ENCODE data around the gene SLC1A1. TPM values are rescaled to one million over a fixed set of nuclear protein-coding genes. Genes with fewer than 3 reads are reported as not detected.
"Not testable (repeated sequence)": the region's sequence is repeated elsewhere in the genome, so short reads cannot be mapped to it uniquely, and the experiment has no call there.

Gene SLC1A1
- total RNA-seq, 1 donor from 2014 or later, result 23.1 TPM

DNA sequence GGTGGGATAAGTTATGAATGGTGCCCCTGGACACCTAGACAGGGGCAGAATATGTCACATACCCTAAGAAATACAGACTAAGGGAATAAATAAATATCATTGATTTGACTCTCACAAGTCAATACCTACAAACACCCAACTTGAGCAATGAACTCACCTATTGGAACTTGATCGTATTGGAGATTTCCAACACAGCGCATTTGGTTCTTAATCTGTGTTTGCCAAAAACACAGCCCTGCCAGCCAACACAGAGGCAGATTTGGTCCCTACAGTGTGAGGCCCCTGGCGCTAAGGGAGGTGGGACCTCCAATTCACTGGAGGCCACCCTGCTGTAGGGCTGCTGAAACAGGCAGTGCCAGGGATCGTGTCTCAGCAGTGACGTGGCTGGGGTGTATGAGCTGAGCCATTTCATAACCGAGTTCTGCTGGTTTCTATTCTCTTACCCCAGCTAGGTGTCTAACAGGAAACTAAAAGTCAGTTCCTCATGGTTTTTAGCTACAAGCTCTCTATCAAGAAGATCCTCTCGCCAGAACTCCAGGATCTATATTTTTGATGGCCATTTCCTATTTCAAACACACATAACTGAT, 84.5 kb downstream of the SLC1A1 start:
- DNase-seq (ENCODE audit: low spot score) (peak; percentile 60), ATAC-seq (peak; percentile 70)

DNA sequence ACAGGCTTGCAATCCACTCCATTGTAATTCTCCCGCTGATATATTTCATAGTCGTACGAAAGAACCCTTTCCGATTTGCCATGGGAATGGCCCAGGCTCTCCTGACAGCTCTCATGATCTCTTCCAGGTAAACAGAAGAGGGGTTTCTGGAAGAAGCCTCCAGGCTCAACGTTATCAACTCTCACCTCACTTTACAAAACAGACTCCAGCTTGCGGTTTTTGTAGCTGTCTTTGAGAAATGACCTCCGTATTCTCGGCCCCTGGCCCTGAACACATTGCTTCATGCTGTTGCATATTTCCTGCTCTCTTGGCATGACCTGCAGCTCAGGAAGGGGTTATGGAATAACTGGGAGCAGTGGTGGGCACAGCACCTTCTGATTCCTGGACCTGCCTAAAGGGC, 85.7 kb downstream of the SLC1A1 start:
- DNase-seq (ENCODE audit: low spot score), result no peak
- ATAC-seq, result peak; percentile 4

DNA sequence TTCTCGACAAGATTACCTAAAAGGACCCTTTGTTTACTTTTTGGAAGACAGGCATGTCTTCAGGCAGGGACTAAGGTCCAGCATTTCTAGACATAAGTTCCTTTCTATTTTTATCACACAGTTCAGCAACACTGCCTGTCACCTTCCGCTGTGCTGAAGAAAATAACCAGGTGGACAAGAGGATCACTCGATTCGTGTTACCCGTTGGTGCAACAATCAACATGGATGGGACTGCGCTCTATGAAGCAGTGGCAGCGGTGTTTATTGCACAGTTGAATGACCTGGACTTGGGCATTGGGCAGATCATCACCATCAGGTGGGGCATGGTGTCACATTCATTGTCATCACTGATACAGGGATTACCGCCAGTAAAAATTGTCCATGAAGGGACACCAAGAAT, 86.2 kb downstream of the SLC1A1 start:
- ATAC-seq (no peak), DNase-seq (ENCODE audit: low spot score) (no peak)

DNA sequence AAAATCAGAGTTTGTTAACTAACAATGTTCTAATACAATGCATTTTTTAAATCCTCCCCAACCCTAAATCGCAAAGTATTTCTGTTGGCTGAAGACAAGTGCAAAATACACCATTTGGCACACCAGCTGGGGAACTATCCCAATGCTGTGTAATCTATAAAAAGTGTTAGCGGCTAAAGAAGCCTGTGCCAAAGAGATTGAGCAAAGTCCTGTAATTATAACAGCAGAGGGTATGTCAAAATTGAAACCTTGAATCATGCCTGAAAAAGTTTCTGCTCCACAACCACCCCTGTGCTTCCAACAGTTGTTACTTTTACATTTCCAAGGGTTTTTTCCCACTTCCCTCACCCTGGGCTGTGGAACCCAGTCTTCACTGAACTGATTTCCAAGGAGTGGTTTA, 88.7 kb downstream of the SLC1A1 start:
- DNase-seq (ENCODE audit: low spot score), result peak; percentile 59
- ATAC-seq, result peak; percentile 51

DNA sequence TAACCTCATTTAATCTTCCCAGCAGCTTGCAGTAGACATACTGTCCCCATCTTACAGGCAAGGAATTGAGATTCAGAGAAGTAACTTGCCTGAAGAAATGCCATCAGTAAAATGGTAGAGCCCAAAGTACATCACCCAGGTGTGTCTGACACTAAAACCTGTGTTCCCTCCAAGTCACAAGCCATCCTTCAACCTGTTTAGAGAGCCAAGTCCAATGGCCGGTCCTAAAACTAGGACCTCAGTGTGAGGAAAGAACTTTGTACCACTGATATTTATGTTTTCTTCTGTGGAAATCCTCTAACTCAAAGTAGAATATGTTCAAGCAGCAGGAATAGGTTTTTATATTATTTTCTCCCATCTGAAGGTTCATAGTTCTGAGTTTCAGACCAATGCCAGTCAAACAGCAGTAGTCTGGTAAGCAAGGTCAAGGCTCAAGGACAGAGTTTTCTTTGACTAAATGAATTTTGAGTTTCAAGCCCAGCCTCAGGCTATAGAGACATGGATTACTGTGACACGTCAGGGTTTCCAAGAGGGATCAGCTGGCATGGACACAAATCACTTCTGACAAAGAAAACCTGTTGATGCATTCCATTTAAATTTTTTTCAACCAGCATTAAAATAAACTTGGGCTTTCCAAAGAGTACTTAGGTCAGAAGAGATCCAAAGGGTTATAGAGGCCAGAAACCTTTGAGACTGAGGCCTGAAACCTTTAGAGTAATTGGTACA, 90.9 kb downstream of the SLC1A1 start:
- ATAC-seq (no peak), DNase-seq (ENCODE audit: low spot score) (no peak)

DNA sequence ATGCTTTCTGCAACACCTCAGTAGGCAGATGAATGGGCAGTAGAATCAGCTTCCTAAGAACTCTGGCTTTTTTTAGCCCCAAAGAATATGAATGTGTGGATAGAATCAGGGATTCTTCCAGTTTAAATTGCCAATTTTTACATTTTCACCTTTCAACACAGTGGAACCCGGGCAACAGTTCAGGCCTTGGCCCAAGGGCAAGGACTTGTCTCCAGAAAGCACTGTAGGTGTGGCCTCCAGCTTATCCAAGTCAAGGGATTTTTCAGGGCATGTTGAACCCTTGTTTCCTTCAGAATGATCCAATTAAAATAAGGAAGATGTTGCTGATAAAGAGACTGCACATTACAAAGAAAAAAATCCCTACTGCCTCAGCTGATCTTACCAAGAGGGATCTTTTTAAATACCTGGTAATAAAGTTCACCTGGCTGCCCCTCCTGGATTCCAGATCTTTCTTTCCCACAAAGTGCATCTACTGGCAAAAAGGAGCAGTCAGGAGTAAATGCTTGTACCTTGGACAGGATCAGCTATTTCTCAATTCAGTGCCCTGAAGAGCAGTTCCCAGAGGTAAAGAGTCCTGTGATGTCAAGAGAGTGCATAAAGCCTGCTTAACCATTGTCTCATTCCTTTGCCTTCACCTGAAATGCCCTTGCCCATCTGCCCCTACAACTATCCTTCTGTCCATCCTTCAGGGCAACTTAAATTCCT, 91.7 kb downstream of the SLC1A1 start:
- DNase-seq (ENCODE audit: low spot score) (peak; percentile 75), ATAC-seq (peak; percentile 60)

DNA sequence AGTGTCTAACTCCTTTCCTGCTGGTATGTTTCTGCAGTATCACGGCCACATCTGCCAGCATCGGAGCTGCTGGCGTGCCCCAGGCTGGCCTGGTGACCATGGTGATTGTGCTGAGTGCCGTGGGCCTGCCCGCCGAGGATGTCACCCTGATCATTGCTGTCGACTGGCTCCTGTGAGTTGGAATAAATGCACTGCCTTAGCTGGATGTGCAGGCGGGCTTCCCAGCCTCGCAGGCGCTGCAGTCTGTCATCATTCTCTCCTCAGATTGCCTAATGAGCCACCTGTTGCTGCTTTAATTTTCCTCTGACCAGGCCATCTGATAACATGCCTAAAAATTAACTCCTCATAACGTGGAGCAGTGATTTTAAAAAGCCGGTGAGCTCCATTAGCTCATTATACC, 92.7 kb downstream of the SLC1A1 start:
- DNase-seq (ENCODE audit: low spot score) (no peak), ATAC-seq (peak; percentile 27)

DNA sequence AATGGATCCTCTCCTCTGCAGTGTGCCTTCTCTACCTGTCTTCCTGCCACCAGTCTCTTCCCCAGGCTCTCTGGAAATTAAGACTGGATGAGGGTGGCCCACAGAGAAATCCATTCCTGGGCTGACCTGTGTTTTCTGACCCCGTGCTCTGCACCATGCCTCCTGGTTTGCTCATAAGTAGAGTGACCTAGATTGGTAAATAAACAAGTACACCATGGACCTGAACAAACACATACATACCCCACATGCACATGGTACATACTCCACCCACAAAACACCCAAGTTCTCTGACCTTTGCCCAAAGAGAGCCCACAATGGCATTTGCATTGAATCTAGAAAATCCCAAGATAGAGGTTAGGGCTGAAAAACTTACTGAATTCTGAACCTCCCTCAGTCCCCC, 94.4 kb downstream of the SLC1A1 start:
- ATAC-seq (peak; percentile 67), DNase-seq (ENCODE audit: low spot score) (peak; percentile 76)

DNA sequence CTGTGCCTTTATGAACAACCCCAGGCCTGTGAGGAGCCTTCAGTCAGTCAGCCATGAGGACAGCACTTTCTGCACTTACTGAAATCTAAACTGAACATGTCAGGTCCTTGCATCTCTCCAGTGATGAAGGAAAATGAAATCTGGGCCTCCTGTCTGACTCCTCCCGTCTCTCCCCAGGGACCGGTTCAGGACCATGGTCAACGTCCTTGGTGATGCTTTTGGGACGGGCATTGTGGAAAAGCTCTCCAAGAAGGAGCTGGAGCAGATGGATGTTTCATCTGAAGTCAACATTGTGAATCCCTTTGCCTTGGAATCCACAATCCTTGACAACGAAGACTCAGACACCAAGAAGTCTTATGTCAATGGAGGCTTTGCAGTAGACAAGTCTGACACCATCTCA, 94.9 kb downstream of the SLC1A1 start:
- DNase-seq (ENCODE audit: low spot score), result no peak

DNA sequence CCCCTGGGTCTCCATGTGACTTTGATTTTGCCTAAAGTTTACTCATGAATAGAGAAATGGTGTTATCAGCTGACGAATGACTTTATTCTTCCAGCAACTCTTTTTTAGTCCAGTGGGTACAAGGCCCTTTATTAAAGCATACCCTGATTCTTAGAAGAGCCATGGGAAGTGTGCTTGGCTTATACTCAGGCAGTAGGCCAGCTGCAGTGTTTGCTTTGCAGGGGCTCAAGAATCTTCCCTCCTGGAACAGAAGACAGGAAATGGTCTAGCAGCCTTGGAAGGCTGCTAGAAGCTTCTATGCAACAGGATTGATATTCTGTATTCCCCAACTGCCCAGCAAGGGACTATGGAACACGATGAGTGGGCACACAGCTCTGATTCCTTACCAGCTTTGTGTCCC, 98.5 kb downstream of the SLC1A1 start:
- DNase-seq (ENCODE audit: low spot score) (no peak), ATAC-seq (no peak)

More for the DNA sequence above, 94.9 kb downstream of the SLC1A1 start:
- ATAC-seq, result peak; percentile 20

DNA sequence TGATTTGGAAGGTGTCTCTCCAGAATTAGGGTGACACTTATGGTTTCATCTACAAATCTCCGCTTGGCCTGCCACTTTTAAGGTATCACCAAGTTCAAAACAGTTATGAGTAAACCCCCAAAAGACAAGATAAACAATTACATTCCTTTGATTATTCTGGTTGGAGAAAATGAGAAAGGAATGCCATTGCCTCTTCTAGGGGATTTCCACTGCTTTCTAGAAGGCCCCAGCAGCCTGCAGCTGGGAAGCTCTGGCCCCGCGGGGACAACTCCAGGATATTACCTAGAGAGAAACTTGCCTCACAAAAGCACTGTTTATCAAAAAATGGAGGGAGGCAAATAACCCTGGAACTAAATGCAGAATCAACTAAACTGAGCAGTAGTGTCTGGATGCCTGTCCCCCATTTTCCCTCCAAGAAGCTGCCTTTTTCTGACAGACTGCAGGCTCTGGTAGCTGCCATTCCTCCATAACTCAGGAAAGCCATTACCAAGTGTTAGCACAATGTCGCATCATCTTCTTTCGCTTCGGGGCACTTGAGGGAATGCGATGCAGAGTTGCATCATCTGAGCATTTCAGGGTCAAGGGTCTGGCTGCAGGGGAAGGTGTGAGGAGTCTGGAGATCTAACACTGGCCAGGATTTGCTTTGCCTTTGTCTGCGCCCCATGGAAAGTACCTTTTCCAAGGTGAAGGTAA, 100.3 kb downstream of the SLC1A1 start:
- ATAC-seq, result no peak

DNA sequence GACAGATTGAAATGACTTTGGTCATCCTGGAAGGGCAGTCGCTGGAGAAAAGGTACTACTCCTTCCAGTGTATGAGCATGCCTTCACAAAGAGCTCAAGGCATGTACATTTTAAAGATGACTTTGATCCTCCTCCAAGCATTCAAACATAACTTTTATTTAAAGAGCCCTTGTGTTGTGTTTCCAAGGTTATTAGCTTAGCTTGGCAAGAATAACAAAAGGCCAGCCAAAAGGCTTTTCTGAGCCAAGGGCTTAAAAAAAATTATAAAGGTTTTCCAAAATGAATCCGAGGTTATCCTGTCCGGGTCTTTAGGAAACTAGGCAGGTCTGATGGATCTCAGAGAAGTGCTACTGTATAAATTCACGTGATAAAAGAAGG, 100.8 kb downstream of the SLC1A1 start:
- ATAC-seq (peak; percentile 27), DNase-seq (ENCODE audit: low spot score) (no peak)

More for the DNA sequence above, 100.3 kb downstream of the SLC1A1 start:
- no peak for DNase-seq (ENCODE audit: low spot score)

DNA sequence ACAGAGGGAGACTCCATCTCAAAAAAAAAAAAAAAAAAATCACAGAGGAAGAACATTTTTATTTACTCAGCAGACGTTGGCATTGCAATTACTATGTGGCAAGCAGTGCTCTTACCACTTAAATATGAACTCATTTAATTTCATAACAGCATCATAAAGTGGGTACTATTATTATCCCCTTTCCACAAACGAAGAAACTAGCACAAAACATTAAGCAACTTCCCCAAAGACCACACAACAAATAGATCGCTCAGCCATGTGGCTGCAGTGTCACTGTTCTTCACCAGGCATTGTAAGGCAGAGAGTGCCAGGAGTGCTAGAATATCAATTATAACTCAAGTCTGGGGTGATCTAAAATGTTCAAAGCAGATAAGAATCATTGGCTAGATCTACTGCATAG, 102.0 kb downstream of the SLC1A1 start:
- ATAC-seq (no peak), DNase-seq (ENCODE audit: low spot score) (no peak)

DNA sequence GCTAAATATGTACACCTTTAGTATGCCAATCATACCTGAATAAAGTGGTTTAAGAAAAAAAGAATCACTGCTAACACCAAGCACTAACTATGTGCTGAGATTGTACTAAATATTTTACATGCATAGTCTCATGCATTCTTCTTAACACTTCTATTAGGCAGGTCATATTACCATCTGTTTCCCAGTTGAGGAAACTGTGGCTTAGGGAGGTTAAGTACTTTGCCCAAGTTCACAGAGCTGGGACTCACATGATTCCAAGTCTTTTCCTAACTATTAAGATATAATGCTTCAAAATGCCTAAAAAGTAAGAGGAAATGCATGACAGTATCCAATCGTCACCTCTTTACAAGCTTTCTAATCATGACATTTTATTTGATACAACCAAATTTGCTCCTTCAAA, 102.6 kb downstream of the SLC1A1 start:
- no peak for DNase-seq (ENCODE audit: low spot score)

DNA sequence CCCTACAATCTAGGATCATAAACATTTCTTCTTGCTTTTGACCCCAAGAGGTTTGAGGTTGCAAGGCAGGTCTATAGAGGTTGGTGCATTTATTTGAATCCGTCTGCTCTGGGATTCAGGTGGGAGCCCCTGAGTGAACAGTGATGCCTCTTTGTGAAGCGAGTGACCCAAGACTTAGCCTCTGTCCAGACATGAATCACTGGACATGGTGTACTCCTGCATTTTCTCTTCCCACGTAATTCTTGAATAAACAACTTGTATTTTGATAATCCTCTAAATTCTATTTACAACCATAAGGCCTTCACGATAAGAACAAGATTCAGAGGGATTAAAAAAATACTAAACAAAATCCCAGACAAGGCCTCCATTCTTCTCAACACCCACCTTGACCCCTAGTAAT, 104.3 kb downstream of the SLC1A1 start:
- ATAC-seq (no peak), DNase-seq (ENCODE audit: low spot score) (no peak)

More for the DNA sequence above, 102.6 kb downstream of the SLC1A1 start:
- no peak for ATAC-seq

DNA sequence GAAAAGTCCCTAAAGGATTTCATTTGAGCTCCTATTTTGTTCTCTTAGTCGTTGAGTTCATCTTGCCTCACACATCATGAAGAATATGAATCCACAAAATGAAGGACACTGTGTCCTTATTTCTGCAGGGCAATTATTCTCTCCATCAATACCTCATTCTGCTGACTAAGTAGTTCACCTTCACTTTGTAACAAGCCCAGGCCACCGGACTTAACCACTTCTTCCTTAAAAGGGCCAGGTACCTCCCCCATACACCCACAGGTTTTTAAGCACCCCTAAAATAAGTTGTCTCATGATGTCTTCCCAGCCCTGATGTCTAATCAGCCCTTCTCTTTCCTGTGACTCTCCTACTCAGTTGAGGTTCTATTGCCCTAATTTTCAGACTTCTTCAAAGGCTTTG, 104.7 kb downstream of the SLC1A1 start:
- no peak for ATAC-seq
- no peak for DNase-seq (ENCODE audit: low spot score)

DNA sequence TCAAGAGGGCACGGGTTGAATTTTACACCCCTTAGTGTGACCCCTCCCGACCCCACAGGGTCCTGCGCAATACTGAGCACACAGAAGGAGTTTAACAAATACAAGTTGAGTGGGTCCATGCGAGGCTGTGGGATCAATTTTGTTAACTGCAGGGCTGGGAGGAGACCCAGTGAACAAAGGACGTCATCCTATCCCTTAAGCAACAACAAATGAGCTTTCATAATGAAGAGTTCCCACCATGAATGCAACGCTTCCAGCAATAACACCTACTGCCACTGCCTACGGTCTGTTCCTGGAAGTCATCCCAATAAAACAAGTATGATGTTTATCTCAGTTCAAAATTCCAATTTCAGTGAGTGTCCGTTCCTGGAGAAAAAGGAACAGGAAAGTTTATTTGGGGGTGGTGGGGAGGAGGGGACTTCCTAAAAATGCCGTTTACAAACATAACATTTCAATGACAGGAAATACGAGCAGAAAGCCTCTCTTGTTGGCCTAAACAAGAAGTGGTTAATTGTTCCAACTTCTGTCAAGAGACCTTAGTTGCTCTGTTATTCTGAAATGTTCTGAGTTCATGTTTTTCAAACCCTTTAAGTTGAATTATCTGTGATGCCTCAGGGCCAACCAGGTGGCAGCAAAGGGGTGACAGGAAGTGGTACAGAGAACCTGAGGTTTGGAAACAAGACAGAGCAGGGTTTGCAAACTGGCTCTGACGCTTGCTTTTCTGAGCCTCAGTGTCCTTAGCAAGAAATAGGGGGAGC, 106.1 kb downstream of the SLC1A1 start:
- ATAC-seq (peak; percentile 75), DNase-seq (ENCODE audit: low spot score) (peak; percentile 81)

DNA sequence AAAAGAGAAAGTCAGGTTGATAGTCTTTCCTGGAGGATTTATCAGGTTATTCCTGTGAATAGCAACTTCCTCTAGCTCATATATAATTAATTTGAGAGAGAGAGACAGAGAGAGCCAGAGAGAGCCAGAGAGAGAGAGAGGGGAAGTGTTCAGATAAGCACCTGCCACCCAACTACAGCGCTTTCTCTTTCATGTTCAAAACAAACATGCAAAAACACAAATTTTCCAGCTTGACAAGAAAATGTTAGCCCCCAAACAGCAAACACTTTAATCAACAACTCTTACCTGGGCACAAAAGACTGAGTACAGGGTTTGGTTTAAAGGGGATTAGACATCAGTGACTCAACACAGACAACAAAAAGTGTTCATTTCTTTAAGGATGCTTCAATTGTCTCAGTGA, 110.1 kb downstream of the SLC1A1 start:
- ATAC-seq (no peak), DNase-seq (ENCODE audit: low spot score) (no peak)

DNA sequence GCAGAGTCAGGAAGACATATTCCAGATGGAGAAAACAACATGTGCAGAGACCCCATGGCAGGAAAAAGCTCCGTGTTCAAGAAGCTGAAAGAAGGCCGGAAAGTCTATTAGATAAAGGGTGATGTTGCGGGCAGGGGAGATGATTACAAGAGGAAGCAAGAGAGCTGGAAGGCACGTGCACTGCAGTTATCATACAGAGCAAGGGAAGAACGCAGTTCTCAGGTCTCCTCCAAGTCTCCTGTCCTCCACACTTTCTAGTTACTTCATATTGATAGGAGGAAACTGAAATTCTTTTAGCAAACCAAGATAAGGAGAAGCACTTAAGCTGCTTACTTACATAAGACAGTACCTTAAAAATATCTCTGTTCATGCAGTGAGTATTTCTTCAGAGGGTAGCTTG, 113.6 kb downstream of the SLC1A1 start:
- ATAC-seq (no peak), DNase-seq (ENCODE audit: low spot score) (no peak)

DNA sequence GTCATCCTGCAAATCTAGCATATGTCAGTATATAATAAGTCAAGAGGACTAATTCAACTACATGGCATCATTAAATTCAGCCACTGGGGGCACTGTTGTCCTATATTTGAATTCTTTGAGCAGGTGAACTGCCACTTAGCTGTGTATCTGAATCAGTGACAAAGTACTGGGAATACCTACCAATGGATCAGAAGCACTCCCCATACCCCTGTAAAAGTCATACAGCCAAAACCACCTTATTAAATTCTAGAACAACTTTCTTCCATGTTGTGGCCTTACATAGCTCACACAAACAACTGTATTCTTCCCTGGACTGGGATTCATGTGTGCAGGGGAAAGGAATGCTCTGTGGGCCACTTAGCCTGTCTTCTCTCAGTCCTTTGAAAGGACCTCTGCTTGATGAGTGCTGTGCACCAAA, 114.4 kb downstream of the SLC1A1 start:
- ATAC-seq (peak; percentile 99), DNase-seq (ENCODE audit: low spot score) (peak; percentile 67)

DNA sequence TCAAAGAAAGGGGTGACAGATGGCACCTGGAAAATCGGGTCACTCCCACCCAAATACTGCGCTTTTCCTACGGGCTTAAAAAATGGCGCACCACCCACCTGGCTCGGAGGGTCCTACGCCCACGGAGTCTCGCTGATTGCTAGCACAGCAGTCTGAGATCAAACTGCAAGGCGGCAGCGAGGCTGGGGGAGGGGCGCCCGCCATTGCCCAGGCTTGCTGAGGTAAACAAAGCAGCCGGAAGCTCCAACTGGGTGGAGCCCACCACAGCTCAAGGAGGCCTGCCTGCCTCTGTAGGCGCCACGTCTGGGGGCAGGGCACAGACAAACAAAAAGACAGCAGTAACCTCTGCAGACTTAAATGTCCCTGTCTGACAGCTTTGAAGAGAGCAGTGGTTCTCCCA, 115.8 kb downstream of the SLC1A1 start:
- ATAC-seq; DNase-seq (ENCODE audit: low spot score): not testable (repeated sequence)
